AG04450 (cell line): ENCODE data around the gene DYNLL2. TPM values are rescaled to one million over a fixed set of nuclear protein-coding genes. Genes with fewer than 3 reads are reported as not detected.

ENCODE experiments used
- CTCF ChIA-PET: fragments of 300-600, 350-600 bp; formaldehyde crosslinking; extraction: SDS; loops from one replicate; lab custom pipeline; 2022; ENCODE audit warnings: antibody characterized with exemption, inconsistent platforms; lab: Charles Lee
- POLR2A ChIA-PET: fragments of 350-600 bp; formaldehyde crosslinking; extraction: SDS; loops from one replicate; lab custom pipeline; 2021; ENCODE audit warnings: antibody characterized with exemption, inconsistent platforms; lab: Yijun Ruan, JAX
- DNase-seq: peaks from one replicate; pipeline ENCODE4 v3.0.0-alpha.2; 2011; ENCODE audit warnings: low read depth, low spot score
- H3K27ac ChIP-seq: one replicate; pipeline ENCODE4 v1.5.1; 2012; ENCODE audit warnings: low read depth, low read length, control low read depth
- H3K27me3 ChIP-seq: one replicate; pipeline ENCODE4 v1.6.0; 2012; ENCODE audit warnings: low read length; ENCODE audit not compliant: control insufficient read depth, insufficient read depth
- H3K4me3 ChIP-seq: 2 replicates; pipeline ENCODE4 v1.5.1; 2011; ENCODE audit warnings: mild to moderate bottlenecking, low read depth, low read length, control low read depth
- H3K9me3 ChIP-seq: 2 replicates; pipeline ENCODE4 v1.5.1; 2012; ENCODE audit warnings: low read length; ENCODE audit not compliant: control insufficient read depth, insufficient read depth
- CTCF ChIP-seq: IDR thresholded peaks from 2 replicates; pipeline ENCODE4 v1.5.1; 2011; ENCODE audit warnings: low read depth, low read length, control low read depth, inconsistent platforms
- polyA minus RNA-seq: library from RNA; depleted of rRNA, polyadenylated mRNA; stranded (reverse); fragments of >200 nt; gene quantifications from 2 replicates; pipeline ENCODE4 v1.2.3, GENCODE V29; 2011; rRNA and poly(A)+ RNA removed
- polyA plus RNA-seq: library from polyadenylated mRNA; depleted of rRNA; stranded (reverse); fragments of >200 nt; gene quantifications from 2 replicates; pipeline ENCODE4 v1.2.3, GENCODE V29; 2011; rRNA removed

The DYNLL2 gene
- polyA plus RNA-seq (16.7 and 18.2 TPM in 2 replicates), polyA minus RNA-seq (12.6 and 16.1 TPM in 2 replicates)

- H3K27me3 ChIP-seq: peaks cover 10% of the 10 kb centered on the region
- POLR2A ChIA-PET: interaction anchor here (0.6 to 3.2 kb wide), 13 partner anchors 9 to 557 kb away, joined by 3 to 44 read pairs (median 4); partner anchors contain the start of genes SRSF1 and SUPT4H1
- H3K27ac ChIP-seq: peak within 1 kb of the TSS; percentile 39
- peak; percentile 79 for DNase-seq
- no peak for TF ChIP-seq CTCF
- no peaks in the 10 kb centered on the region for H3K9me3 ChIP-seq
- CTCF ChIA-PET: no interaction called here
- peak within 1 kb of the TSS; percentile 79 for H3K4me3 ChIP-seq
Measured at GRCh38 chr17:58082870-58083490, at the start of gene DYNLL2. DYNLL2 (plus strand) TSS chr17:58083419; CDS start chr17:58087091, 3,672 bp downstream.

- TF ChIP-seq CTCF: no peak
- Histone ChIP-seq H3K9me3 (no peaks in the 10 kb centered on the region), H3K4me3 (no peak overlapping the region), H3K27me3 (peaks cover 16% of the 10 kb centered on the region), H3K27ac (no peak overlapping the region)
- DNase-seq: no peak
- ChIA-PET CTCF (no interaction called here), POLR2A (no interaction called here)
Measured at GRCh38 chr17:58039975-58040374, 43.2 kb upstream of the DYNLL2 start.

- ChIA-PET POLR2A (no interaction called here), CTCF (no interaction called here)
- no peak for DNase-seq
- no peak for TF ChIP-seq CTCF
- peaks cover 16% of the 10 kb centered on the region for H3K27me3 ChIP-seq
- no peaks in the 10 kb centered on the region for H3K9me3 ChIP-seq
- no peak overlapping the region for H3K4me3 ChIP-seq
- no peak overlapping the region for H3K27ac ChIP-seq
Measured at GRCh38 chr17:58040386-58040785, 42.8 kb upstream of the DYNLL2 start.

GRCh38 chr17:58041161-58041560 is 42.1 kb upstream of the DYNLL2 start:
- ChIA-PET CTCF (interaction anchor here (0.5 kb wide), 1 partner anchor 426 kb away, joined by 3 read pairs; no protein-coding TSS in a partner anchor), POLR2A (no interaction called here)
- TF ChIP-seq CTCF: no peak
- Histone ChIP-seq H3K27me3 (peaks cover 17% of the 10 kb centered on the region), H3K4me3 (no peak overlapping the region), H3K27ac (no peak overlapping the region), H3K9me3 (no peaks in the 10 kb centered on the region)
- no peak for DNase-seq
